ENCODE data around the gene PKIG.

DNA sequence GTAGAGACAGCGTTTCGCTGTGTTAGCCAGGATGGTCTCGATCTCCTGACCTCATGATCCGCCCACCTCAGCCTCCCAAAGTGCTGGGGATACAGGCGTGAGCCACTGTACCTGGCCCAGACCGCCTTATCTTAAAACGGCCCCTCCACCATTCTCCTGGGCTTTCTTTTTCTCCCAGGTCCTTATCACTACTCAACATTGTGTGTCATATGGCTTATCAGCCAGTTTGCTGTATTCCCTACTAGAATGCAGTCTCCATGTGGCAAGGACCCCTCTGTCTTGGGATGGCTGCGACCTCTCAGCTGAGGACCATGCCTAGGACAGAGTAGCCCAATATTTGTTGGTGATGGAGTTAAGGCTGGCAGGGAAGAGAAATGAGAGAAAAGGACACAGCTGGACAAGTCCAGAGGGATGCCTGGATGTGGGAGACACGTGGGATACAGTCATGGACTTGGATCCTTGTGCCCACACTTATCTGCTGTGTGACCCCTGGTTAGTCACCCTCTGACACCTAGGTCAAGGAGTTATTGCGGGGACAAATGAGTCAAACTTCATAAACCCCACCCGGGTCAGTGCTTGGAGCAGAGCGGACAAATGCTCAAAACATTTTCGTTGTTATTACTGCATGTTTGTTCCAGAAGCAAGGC is 45.1 kb downstream of the PKIG start:
- TF ChIP-seq EZH2 (IDR thresholded peaks at IDR 0.05): no peak
- TF ChIP-seq POLR2AphosphoS5 (IDR thresholded peaks at IDR 0.05; ENCODE audit: borderline replicate concordance, low read depth, low read length): no peak
